ENCODE results near the gene LOXL3.

LOXL3 gene

DNA sequence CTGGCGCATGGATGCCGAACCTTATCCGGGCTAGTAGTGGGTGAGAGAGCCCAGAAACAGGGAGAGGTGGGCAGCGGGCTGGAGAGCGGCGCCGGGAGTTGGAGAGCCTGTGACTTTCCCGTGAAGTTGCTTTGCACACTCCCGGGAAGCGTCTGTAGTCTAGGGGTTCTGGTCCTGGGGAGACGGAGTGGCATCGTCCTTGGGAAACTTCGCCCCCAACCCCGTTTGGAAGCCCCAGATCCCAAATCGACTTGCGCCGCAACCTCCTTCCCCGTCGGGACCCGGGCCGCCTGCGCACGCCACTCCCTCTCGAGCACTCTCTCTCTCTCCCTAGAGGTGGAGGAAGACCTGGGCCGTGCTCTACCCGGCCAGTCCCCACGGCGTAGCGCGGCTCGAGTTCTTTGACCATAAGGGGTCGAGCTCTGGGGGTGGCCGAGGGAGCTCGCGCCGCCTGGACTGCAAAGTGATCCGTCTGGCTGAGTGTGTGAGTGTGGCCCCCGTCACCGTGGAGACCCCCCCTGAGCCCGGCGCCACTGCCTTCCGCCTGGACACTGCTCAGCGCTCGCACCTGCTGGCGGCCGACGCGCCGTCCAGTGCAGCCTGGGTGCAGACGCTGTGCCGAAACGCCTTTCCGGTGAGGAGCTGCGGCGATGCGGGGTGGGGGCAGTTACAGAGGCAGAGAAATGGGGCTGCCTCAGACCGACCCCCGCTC, 1.2 kb upstream of the LOXL3 start:
- Histone ChIP-seq H3K9ac (ENCODE audit: insufficient read length, low read depth) (peak overlapping the region; percentile 76), H3K36me3 (ENCODE audit: insufficient read depth, insufficient read length, low read length) (peaks cover 14% of the 10 kb centered on the region), H3K4me1 (ENCODE audit: insufficient read depth, insufficient read length) (peaks cover 7% of the 10 kb centered on the region), H3K9me3 (ENCODE audit: insufficient read depth, low read length) (no peaks in the 10 kb centered on the region), H3K4me3 (ENCODE audit: insufficient read length, low read depth) (peak overlapping the region; percentile 82), H3K27me3 (ENCODE audit: insufficient read depth, insufficient read length) (peaks cover 38% of the 10 kb centered on the region)
- DNase-seq (ENCODE audit: low read depth, low spot score) = no peak
- TF ChIP-seq SUZ12 (IDR thresholded peaks at IDR 0.05; ENCODE audit: extremely low read depth, insufficient read depth, insufficient read length) = no peak
- TF ChIP-seq ZNF274 (IDR thresholded peaks at IDR 0.05; ENCODE audit: low read depth, low read length) = no peak
- no peak for TF ChIP-seq YY1 (IDR thresholded peaks at IDR 0.05; ENCODE audit: insufficient read depth, insufficient read length)

DNA sequence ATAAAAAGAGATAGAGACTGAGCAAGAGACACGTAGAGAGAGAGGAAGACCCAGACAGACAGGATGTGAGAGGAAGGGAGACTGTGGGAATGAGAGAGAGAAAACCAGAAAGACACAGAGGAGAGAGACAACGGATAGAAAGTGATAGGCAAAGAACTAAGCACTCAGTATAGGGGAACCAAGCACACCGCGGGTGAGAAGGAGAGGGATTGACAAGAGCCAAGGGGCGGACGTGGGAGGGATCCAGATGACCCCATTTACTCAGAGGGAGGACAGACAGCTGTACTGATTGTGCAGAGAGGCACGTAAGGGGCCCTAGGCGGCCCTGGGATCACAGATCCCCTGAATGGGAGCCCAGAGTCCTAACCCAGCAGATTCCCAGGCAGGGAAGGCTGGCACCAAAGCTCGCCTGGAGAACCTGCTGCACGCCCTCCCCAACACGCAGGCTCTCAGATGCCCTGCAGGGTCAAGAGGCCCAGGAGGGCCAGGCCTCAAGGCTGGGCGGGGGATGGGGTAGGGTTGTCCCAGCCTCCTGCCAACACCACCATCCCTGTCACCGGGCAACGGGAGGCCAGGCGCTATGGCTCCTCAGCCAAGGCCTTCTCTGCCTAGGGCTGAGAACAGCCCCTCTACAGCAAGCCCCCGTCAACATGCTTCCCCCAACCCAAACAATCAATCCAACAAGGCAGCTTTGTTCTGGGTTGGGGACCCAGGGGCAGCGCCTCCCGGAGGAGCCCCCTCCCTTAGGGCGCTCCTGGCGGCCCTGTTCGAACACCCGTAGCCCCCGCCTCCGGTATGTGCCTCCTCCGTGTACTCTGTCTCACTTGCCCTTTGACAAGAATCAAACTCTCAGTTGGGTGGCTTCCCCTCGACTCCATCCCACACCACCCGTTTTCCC, 579 bp downstream of the LOXL3 start:
- peak overlapping the region; percentile 59 for H3K9ac ChIP-seq (ENCODE audit: insufficient read length, low read depth)

DNA sequence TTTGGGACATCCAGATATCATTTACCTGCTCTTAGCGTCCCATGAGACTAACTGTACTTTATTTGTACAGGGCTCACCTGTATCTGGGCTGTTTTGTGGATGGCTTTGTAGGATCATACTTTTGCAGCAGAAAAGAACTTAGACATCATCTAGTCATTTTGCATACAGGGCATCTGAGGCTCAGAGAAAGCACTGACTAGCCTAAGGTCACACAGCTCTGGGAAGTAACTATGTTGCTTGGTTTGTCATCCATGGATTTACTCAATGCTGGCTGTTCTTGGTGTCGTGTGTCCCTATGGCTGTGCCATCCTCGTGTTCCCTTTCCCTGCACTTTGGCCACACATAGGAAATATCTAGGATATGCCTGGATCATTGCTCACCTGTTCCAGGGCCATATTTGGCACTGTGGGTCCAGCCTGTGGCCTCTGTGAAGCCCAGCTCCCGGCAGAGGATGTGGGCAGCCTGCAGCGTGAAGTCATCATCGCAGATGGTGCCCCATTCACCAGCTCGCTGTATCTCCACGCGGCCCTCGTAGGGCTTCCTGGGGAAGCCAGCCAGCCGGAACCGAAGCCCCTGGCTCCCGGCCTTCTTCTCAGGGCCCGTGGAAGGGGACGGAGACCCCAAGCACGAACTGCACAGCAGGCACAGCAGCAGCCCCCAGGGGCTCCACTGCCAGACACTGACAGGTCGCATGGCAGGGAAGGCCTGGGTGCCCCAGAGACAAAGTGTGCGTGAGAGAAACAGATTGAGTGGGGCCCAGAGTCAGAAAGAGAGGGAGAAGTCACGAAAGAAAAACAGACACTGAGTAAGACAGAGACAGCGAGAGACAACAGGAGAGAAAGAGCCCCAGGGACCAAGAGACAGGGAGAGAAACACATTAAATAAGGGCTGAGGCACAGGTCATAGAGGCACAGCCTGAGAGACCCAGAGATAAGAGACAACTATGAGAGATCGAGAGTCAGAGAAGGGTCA, 1.5 kb downstream of the LOXL3 start:
- no peak for DNase-seq (ENCODE audit: low read depth, low spot score)
- Histone ChIP-seq H3K27me3 (ENCODE audit: insufficient read depth, insufficient read length) (peaks cover 64% of the 10 kb centered on the region), H3K9ac (ENCODE audit: insufficient read length, low read depth) (no peak overlapping the region), H3K4me1 (ENCODE audit: insufficient read depth, insufficient read length) (peaks cover 7% of the 10 kb centered on the region), H3K9me3 (ENCODE audit: insufficient read depth, low read length) (no peaks in the 10 kb centered on the region), H3K36me3 (ENCODE audit: insufficient read depth, insufficient read length, low read length) (peaks cover 15% of the 10 kb centered on the region), H3K4me3 (ENCODE audit: insufficient read length, low read depth) (no peak overlapping the region)
- TF ChIP-seq SUZ12 (IDR thresholded peaks at IDR 0.05; ENCODE audit: extremely low read depth, insufficient read depth, insufficient read length) = no peak

More for the DNA sequence above, 579 bp downstream of the LOXL3 start:
- DNase-seq (ENCODE audit: low read depth, low spot score) = no peak
- peaks cover 55% of the 10 kb centered on the region for H3K27me3 ChIP-seq (ENCODE audit: insufficient read depth, insufficient read length)
- peak overlapping the region; percentile 82 for H3K4me3 ChIP-seq (ENCODE audit: insufficient read length, low read depth)
- H3K4me1 ChIP-seq (ENCODE audit: insufficient read depth, insufficient read length) = peaks cover 7% of the 10 kb centered on the region
- H3K9me3 ChIP-seq (ENCODE audit: insufficient read depth, low read length) = no peaks in the 10 kb centered on the region
- H3K36me3 ChIP-seq (ENCODE audit: insufficient read depth, insufficient read length, low read length) = peaks cover 15% of the 10 kb centered on the region
- TF ChIP-seq ZNF274 (IDR thresholded peaks at IDR 0.05; ENCODE audit: low read depth, low read length) (no peak), SUZ12 (IDR thresholded peaks at IDR 0.05; ENCODE audit: extremely low read depth, insufficient read depth, insufficient read length) (no peak), YY1 (IDR thresholded peaks at IDR 0.05; ENCODE audit: insufficient read depth, insufficient read length) (no peak)

DNA sequence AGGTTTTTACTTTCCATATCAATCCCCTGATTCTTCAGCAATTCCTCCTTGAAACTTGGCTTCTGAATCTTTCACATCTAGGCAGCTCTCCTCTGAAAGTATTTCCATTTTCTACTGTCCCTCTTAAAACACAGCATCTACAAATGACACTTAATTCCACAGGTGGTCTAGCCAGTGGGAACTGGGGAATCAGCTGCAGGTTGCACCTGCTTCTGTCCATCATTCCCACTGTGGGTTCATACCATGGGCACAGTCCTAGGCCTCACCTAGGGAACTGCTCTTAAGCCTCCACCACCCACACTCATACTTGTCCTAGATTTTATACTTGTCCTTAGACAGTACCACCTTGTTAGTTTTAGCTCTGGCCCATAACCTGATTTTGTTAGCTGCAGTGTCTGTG, 2.2 kb downstream of the LOXL3 start:
- Histone ChIP-seq H3K9ac (ENCODE audit: insufficient read length, low read depth) (no peak overlapping the region), H3K27me3 (ENCODE audit: insufficient read depth, insufficient read length) (peaks cover 66% of the 10 kb centered on the region), H3K4me1 (ENCODE audit: insufficient read depth, insufficient read length) (peaks cover 7% of the 10 kb centered on the region), H3K9me3 (ENCODE audit: insufficient read depth, low read length) (no peaks in the 10 kb centered on the region), H3K36me3 (ENCODE audit: insufficient read depth, insufficient read length, low read length) (peaks cover 8% of the 10 kb centered on the region), H3K4me3 (ENCODE audit: insufficient read length, low read depth) (no peak overlapping the region)
- TF ChIP-seq ZNF274 (IDR thresholded peaks at IDR 0.05; ENCODE audit: low read depth, low read length) = no peak
- no peak for TF ChIP-seq YY1 (IDR thresholded peaks at IDR 0.05; ENCODE audit: insufficient read depth, insufficient read length)
- no peak for TF ChIP-seq SUZ12 (IDR thresholded peaks at IDR 0.05; ENCODE audit: extremely low read depth, insufficient read depth, insufficient read length)
- DNase-seq (ENCODE audit: low read depth, low spot score) = no peak

DNA sequence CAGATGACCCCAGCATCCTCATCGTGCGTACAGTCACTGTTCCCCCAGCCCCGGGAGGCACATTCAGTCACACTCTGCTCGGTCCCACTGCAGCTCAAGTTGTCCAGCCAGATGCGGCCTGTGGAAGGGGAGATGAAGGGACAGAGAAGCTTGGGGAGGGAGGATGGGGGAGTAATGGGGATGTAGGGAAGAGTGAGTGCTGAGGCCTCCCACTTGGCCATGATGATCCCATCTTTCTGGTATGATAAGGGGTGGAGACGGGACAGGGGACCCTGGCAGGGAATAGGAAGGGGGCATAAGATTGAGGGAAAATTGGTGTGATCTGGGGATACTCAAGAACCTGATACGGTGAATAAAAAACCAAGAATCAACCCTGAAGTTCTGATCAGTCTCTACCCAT, 3.5 kb downstream of the LOXL3 start:
- no peak overlapping the region for H3K4me3 ChIP-seq (ENCODE audit: insufficient read length, low read depth)
- peaks cover 54% of the 10 kb centered on the region for H3K27me3 ChIP-seq (ENCODE audit: insufficient read depth, insufficient read length)
- H3K9me3 ChIP-seq (ENCODE audit: insufficient read depth, low read length) = no peaks in the 10 kb centered on the region
- TF ChIP-seq YY1 (IDR thresholded peaks at IDR 0.05; ENCODE audit: insufficient read depth, insufficient read length) (no peak), ZNF274 (IDR thresholded peaks at IDR 0.05; ENCODE audit: low read depth, low read length) (no peak), SUZ12 (IDR thresholded peaks at IDR 0.05; ENCODE audit: extremely low read depth, insufficient read depth, insufficient read length) (no peak)
- peaks cover 3% of the 10 kb centered on the region for H3K36me3 ChIP-seq (ENCODE audit: insufficient read depth, insufficient read length, low read length)
- no peak for DNase-seq (ENCODE audit: low read depth, low spot score)
- no peak overlapping the region for H3K9ac ChIP-seq (ENCODE audit: insufficient read length, low read depth)
- peaks cover 4% of the 10 kb centered on the region for H3K4me1 ChIP-seq (ENCODE audit: insufficient read depth, insufficient read length)

DNA sequence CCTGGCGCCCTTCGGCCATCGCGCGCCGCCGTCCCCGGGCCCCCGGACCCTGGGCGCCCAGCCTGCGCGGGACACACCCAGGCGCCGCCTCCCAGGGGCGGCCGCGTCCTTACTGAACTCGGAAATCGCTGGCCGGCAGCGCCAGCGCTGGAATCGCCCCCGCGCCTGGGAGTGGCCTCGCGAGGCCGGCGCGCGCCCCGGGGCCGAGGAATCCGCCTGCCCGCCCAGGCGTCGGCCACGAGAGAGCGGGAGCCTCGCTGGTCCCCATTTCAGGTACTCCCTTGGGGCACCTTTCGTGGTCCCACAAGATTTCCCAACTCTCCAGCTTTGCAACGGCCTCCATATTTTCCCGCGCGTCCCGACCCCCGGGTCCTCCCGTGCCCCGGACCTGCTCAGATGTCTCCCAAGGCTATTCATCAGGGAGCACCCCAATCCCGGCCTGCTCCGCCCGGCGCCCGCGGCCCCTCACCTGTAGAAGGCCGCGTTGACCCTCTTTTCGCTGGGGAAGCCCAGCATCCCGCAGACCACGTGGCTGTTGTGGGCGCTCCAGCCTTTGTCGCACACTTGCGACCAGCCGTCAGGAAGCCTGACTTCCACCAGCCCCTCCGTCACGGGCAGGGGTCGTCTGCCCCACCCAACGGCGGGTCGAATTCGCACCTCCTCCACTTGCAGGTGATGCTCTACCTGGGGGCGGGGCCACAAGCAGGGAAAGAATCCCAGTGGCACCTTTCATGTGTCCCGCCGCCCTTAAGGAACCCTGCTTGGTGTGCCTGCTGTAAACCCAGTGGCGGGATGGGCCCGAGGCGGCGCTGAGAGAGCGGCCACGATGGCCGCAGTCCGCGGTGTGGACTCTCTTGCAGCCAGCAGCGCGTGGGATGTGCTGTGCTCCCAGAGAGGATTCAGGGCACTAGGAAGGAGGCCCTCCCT, 4.6 kb downstream of the LOXL3 start:
- Histone ChIP-seq H3K9ac (ENCODE audit: insufficient read length, low read depth) (peak overlapping the region; percentile 83), H3K27me3 (ENCODE audit: insufficient read depth, insufficient read length) (peaks cover 48% of the 10 kb centered on the region), H3K4me1 (ENCODE audit: insufficient read depth, insufficient read length) (peaks cover 4% of the 10 kb centered on the region), H3K4me3 (ENCODE audit: insufficient read length, low read depth) (peak overlapping the region; percentile 64), H3K36me3 (ENCODE audit: insufficient read depth, insufficient read length, low read length) (peaks cover 3% of the 10 kb centered on the region), H3K9me3 (ENCODE audit: insufficient read depth, low read length) (no peaks in the 10 kb centered on the region)
- TF ChIP-seq YY1 (IDR thresholded peaks at IDR 0.05; ENCODE audit: insufficient read depth, insufficient read length) = no peak
- TF ChIP-seq SUZ12 (IDR thresholded peaks at IDR 0.05; ENCODE audit: extremely low read depth, insufficient read depth, insufficient read length) = no peak
- no peak for TF ChIP-seq ZNF274 (IDR thresholded peaks at IDR 0.05; ENCODE audit: low read depth, low read length)
- no peak for DNase-seq (ENCODE audit: low read depth, low spot score)

Measured in NT2/D1 (cell line).